Jurkat, Clone E6-1 (cell line): ENCODE data around the gene HIGD1A.
A peak's percentile ranks its signal among the peaks of the same experiment; 100 is the strongest.
"Not testable (repeated sequence)": the region's sequence is repeated elsewhere in the genome, so short reads cannot be mapped to it uniquely, and the experiment has no call there.

Experiments
- DNase-seq: peaks from one replicate; pipeline ENCODE4 v3.0.0-alpha.2; 2011; ENCODE audit warnings: low read depth, low spot score
- H3K4me3 ChIP-seq: 2 replicates; pipeline ENCODE4 v1.5.1; 2011; ENCODE audit warnings: mild to moderate bottlenecking, low read length, control low read depth, moderate library complexity

Gene HIGD1A

GRCh38 chr3:42830437-42831320, 26.4 kb upstream of the HIGD1A start:
- H3K4me3 ChIP-seq: no peak overlapping the region
- DNase-seq: peak; percentile 44

- DNase-seq: no peak
These were observed 25.5 kb upstream of the HIGD1A start for GRCh38 chr3:42829628-42830436.

DNA sequence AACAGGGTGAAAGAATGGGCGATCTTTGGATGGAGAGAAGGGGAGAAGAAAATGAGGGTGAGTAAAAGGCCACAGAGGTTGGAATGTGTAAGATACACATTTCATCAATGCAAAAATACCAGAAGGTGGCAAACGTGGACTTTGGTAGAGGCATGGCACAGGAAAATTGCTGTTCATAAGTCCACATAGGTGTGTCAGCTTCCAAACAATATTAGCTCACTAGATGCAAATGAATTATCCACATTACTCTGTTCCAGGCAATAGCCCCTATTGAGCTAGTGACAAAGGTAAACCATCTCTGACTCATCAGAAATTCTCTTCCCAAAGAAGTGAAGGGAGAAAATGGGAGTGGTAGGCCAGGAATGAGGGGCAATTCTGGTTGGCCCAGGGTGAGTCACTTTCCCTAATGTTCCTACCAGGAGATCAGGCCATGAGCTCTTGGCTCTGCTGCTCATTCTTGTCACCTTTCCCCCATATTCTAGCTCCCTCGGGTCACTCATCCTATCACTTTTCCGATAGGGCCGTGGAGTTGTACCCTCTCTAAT, 24.9 kb upstream of the HIGD1A start:
- H3K4me3 ChIP-seq: no peak overlapping the region
- no peak for DNase-seq

More at GRCh38 chr3:42829628-42830436, 25.5 kb upstream of the HIGD1A start:
- no peak overlapping the region for H3K4me3 ChIP-seq

GRCh38 chr3:42827654-42828053, 23.4 kb upstream of the HIGD1A start:
- no peak for DNase-seq
- H3K4me3 ChIP-seq: no peak overlapping the region

DNA sequence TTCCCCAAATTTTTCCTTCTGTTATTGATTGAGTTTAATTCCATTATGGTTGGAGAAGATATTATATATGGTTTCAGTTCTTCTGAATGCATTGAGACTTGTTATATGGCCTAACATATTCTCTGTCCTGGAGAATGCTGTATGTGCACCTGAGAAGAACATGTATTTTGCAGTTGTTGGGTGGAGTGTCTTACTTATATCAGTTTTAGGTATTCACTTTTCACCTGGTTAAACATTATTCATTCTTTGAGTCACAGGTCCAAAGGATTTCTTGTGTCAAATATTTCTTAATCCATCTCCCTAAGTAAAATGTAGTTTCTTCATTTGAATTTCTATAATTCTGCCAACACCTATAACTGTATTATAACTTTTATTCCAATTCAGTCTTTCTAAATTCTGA, 22.7 kb upstream of the HIGD1A start:
- H3K4me3 ChIP-seq: no peak overlapping the region
- DNase-seq: no peak

DNA sequence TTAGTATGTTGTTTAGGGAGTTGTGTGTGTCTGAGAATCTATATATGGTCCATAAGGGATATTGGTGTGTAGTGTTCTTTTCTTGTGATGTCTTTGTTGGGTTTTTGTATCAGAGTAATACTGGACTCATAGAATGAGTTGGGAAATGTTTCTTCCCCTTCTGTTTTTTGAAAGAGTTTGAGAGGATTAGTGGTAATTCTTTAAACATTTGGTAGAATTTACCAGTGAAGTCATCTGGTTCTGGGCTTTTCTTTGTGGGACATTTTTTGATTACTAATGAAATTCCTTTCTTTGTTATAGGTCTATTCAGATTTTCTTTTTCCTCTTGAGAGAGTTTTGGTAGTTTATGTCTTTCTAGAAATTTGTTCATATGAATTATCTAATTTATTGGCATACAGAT, 21.9 kb upstream of the HIGD1A start:
- DNase-seq: no peak

DNA sequence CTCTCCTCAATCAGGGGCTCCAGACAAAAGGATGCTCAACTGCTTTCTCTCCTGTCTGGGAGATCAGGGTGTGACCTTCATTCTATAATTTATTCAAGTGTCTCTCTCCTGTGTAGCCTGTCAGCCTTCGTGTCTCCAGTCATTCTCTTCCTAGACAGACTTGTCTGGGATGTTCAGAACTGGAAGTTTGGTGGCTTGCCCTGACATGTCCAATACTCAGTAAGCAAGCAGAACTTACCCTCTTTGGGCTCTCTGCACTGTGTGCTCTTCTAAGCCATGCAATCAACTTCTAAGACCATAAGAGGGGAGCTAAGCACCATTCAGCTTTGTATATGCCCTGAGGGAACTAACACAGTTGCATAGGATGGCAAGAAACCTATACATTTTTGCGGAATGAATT, 19.1 kb upstream of the HIGD1A start:
- DNase-seq: no peak

More for the DNA sequence above, 21.9 kb upstream of the HIGD1A start:
- no peak overlapping the region for H3K4me3 ChIP-seq

GRCh38 chr3:42822828-42823227, 18.5 kb upstream of the HIGD1A start:
- no peak overlapping the region for H3K4me3 ChIP-seq
- DNase-seq: no peak

More for the DNA sequence above, 19.1 kb upstream of the HIGD1A start:
- no peak overlapping the region for H3K4me3 ChIP-seq

GRCh38 chr3:42820746-42821051, 16.4 kb upstream of the HIGD1A start:
- no peak overlapping the region for H3K4me3 ChIP-seq
- no peak for DNase-seq

DNA sequence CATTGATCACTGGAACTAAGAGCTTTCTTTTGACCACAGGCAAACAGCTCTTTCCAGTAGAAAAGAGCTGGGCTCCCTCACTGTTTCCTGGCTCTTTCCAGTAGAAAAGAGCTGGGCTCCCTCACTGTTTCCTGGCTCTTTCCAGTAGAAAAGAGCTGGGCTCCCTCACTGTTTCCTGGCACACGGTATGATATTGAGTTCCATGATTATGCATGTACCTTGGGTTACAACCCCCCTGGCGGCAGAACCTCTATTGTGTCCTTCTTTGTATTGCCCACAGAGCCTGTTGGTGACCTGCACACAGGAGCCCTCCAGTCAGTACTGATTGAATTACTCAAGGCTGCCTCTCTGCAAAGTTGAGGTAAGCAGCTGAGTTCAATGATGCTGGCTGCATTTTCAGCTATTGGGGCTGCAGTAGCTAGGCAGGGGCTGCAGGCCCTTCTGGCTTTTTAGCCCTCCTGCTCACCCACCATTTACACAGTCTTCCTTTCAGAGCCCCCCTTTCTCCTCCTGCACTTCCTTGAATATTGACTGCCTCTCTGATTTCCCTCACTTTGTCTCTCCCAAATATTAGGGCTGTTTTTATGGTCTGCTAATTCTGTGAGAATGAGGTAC, 15.2 kb upstream of the HIGD1A start:
- no peak for DNase-seq

DNA sequence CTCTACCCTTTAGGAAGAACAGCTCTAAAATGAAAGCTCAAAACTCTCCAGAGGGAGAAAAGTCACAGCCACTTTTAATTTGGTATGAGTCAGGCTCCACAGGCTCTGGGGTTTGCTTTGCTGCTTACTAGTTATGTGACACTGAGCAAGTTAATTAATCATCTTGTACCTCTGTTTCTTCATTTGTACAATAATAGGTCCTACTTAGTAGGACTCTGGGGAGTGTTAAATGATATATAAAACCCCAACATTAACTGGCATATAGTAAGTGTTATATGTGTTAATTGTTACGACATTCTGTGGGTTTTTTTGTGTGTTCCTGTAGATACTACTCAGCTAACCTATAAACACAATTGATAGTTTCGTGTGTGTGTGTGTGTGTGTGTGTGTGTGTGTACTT, 11.5 kb upstream of the HIGD1A start:
- no peak for DNase-seq
- H3K4me3 ChIP-seq: no peak overlapping the region

More for the DNA sequence above, 15.2 kb upstream of the HIGD1A start:
- no peak overlapping the region for H3K4me3 ChIP-seq

DNA sequence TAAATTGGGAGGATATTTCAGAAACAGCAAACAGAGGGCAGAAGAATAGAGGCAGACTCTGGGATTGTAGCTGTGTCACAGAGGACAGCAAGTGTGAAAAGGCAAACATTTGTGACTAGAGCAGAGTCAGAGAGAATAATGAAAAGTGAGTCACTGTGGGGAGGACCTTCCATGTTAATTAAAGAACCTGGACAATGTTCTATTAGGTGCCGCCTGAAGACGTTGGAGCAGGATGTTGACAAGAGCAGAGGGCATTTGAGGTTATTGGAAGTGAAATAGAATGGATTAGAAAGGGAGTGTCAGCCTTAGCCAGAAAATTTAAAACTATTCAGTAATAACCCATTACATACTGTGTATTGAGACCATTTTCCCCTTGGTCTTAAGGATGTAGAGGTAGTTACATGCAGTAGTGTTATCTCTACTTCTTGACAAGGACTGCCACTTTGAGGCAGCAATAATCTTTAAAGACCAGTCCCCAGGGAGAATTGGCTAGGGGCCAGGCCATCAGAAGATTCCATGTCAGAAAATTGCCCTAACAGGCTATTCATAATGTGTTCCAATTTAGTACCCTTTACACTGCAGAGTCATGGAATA, 10.7 kb upstream of the HIGD1A start:
- no peak overlapping the region for H3K4me3 ChIP-seq
- no peak for DNase-seq

GRCh38 chr3:42814246-42814645, 10.0 kb upstream of the HIGD1A start:
- H3K4me3 ChIP-seq: no peak overlapping the region
- DNase-seq: no peak

DNA sequence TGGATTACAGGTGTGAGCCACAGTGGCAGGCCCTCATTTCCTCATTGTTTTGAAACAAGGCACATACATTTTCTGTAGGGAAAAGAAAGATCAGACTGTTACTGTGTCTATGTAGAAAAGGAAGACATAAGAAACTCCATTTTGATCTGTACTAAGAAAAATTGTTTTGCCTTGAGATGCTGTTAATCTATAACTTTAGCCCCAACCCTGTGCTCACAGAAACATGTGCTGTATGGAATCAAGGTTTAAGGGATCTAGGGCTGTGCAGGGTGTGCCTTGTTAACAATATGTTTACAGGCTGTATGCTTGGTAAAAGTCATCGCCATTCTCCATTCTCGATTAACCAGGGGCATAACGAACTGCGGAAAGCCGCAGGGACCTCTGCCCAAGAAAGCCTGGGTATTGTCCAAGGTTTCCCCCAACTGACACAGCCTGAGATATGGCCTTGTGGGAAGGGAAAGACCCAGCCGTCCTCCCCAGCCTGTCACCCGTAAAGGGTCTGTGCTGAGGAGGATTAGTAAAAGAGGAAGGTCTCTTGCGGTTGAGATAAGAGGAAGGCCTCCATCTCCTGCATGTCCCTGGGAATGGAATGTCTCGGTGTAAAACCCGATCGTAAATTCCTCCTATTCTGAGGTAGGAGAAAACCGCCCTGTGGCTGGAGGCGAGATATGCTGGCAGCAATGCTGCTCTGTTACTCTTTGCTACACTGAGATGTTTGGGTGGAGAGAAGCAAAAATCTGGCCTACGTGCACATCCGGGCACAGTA, 7.0 kb upstream of the HIGD1A start:
- DNase-seq: not testable (repeated sequence)

GRCh38 chr3:42810706-42811105, 6.4 kb upstream of the HIGD1A start:
- H3K4me3 ChIP-seq, DNase-seq: not testable (repeated sequence)

More for the DNA sequence above, 7.0 kb upstream of the HIGD1A start:
- H3K4me3 ChIP-seq: not testable (repeated sequence)

GRCh38 chr3:42809202-42809601, 4.9 kb upstream of the HIGD1A start, which contains the start of gene ACKR2:
Gene ACKR2 (plus strand): TSS chr3:42809445. CDS start chr3:42864503, 55,058 bp downstream.
- no peak for DNase-seq

GRCh38 chr3:42807929-42808328, 3.6 kb upstream of the HIGD1A start:
- DNase-seq: no peak
- H3K4me3 ChIP-seq: no peak overlapping the region

More at GRCh38 chr3:42809202-42809601, 4.9 kb upstream of the HIGD1A start, which contains the start of gene ACKR2:
- no peak within 1 kb of the TSS for H3K4me3 ChIP-seq

DNA sequence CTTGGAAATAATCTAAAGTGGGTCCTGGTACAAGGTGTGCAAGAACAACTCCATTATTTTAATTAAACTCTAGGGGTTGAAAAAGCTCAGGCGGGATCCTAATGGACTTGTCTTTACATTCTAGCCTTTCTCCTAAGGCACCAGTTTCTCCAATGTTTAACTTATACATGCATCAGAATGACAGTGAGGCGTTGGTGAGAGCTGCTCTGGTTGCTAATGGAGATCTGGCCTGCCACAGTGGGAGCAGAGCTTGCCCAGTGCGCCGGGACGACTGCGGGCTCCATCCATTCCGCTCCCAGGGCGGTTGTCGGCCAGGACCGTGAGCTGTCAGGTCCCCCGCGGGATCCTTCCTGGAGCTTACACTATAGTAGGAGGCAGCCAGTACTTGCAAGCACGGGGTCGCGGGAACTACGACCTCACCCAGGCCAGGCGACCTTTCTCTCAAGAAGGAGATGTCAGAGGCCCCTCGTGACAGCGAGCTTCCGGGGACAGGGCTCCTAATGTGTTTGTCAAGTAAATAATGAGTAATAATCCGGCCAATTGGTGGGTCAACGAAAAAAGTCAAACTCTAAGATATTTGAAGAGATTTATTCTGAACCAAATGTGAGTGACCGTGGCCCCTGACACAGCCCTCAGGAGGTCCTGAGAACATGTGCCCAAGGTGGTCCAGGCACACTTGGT, 991 bp upstream of the HIGD1A start:
- H3K4me3 ChIP-seq: peak overlapping the region; percentile 89
- DNase-seq: no peak
